ENCODE measurements around the gene SERF1A. TPM values are rescaled to one million over a fixed set of nuclear protein-coding genes. Genes with fewer than 3 reads are reported as not detected.

Gene SERF1A
- total RNA-seq, result 11.4 and 13.2 TPM in 2 replicates

GRCh38 chr5:70900533-70901271 lies at the start of gene SERF1A:
SERF1A (plus strand) TSS chr5:70900669; CDS start chr5:70900870, 201 bp downstream.

Other genes with a start within 250 kb of the SERF1A start
- gene SMN1, start 24.4 kb downstream of the SERF1A start, total RNA-seq, result 35.4 and 42.9 TPM in 2 replicates
- gene NAIP, start 124.7 kb downstream of the SERF1A start, total RNA-seq, result 1.9 and 2.3 TPM in 2 replicates
- gene GTF2H2, start 167.0 kb downstream of the SERF1A start, total RNA-seq, result 20.1 and 27.8 TPM in 2 replicates

All from epithelial cell of umbilical artery (primary cell).